GM12878 (cell line): Measurements from ENCODE around the gene MSANTD3.

Source experiments
- CBX5 ChIP-seq: sonication (generic); IDR thresholded peaks from 2 replicates; pipeline ENCODE4 v1.6.1; 2016; ENCODE audit warnings: low read depth, moderate library complexity, mild to moderate bottlenecking, inconsistent platforms
- NRF1 ChIP-seq: conservative IDR thresholded peaks from 2 replicates; pipeline ENCODE4 v1.6.1; 2011; ENCODE audit warnings: mild to moderate bottlenecking, low read depth, low read length, improper control_type of control experiment
- TF ChIP-seq, protein P1 (sequence below): IDR thresholded peaks from 2 replicates; pipeline ENCODE4 v1.6.1; 2012; ENCODE audit warnings: low read length, inconsistent platforms
- TF ChIP-seq, protein P2 (sequence below), 3 experiments: IDR thresholded peaks in 2 of 3; conservative IDR thresholded peaks in 1 of 3; 2 replicates each; pipeline ENCODE4 v1.5.1; 2011; ENCODE audit warnings: low read depth in 3 of 3, low read length in 3 of 3, mild to moderate bottlenecking in 3 of 3, control low read depth in 2 of 3, moderate library complexity in 2 of 3, inconsistent platforms in 1 of 3, mixed read lengths in 1 of 3; ENCODE audit not compliant: control insufficient read depth in 2 of 3, insufficient read depth in 1 of 3; ENCODE audit errors: extremely low read depth in 1 of 3

DNA sequence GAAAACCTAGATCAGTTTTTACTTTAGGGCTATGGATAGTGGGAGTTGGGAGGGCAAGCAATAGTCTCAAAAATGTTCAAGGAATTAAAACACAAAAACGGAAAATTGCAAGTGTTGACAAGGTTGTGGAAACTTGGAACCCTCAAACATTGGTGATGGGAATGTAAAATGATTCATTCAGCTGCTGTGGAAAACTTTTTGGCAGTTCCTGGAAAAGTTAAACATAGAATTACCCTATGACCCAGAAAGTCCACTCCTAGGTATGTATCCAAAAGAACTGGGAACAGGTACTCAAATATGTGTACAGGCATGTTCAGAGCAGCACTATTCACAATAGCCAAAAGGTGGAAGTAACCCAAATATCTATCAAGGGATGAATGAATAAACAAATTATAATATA lies 1.2 kb upstream of the MSANTD3 start:
- TF ChIP-seq, protein P1, sequence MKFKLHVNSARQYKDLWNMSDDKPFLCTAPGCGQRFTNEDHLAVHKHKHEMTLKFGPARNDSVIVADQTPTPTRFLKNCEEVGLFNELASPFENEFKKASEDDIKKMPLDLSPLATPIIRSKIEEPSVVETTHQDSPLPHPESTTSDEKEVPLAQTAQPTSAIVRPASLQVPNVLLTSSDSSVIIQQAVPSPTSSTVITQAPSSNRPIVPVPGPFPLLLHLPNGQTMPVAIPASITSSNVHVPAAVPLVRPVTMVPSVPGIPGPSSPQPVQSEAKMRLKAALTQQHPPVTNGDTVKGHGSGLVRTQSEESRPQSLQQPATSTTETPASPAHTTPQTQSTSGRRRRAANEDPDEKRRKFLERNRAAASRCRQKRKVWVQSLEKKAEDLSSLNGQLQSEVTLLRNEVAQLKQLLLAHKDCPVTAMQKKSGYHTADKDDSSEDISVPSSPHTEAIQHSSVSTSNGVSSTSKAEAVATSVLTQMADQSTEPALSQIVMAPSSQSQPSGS: no peak
- no peak for TF ChIP-seq CBX5
- TF ChIP-seq, protein P2, sequence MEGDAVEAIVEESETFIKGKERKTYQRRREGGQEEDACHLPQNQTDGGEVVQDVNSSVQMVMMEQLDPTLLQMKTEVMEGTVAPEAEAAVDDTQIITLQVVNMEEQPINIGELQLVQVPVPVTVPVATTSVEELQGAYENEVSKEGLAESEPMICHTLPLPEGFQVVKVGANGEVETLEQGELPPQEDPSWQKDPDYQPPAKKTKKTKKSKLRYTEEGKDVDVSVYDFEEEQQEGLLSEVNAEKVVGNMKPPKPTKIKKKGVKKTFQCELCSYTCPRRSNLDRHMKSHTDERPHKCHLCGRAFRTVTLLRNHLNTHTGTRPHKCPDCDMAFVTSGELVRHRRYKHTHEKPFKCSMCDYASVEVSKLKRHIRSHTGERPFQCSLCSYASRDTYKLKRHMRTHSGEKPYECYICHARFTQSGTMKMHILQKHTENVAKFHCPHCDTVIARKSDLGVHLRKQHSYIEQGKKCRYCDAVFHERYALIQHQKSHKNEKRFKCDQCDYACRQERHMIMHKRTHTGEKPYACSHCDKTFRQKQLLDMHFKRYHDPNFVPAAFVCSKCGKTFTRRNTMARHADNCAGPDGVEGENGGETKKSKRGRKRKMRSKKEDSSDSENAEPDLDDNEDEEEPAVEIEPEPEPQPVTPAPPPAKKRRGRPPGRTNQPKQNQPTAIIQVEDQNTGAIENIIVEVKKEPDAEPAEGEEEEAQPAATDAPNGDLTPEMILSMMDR (IDR thresholded peaks at IDR 0.05 in 2 of 3, conservative IDR thresholded peaks at IDR 0.05 in 1 of 3; ENCODE audit: control insufficient read depth in 2 of 3, extremely low read depth in 1 of 3, insufficient read depth in 1 of 3, low read depth in 3 of 3, low read length in 3 of 3): no peak
- TF ChIP-seq NRF1: no peak
